DLD1 (cell line): Measurements from ENCODE around the gene PTPN14.
"Not testable (repeated sequence)": the region's sequence is repeated elsewhere in the genome, so short reads cannot be mapped to it uniquely, and the experiment has no call there.

Experiments
- in situ Hi-C: cut with HindIII; loops from 2 replicates; pipeline ENCODE4 v1.10.0; 2017; ENCODE audit warnings: low sequenced_read_pairs

PTPN14 gene

DNA sequence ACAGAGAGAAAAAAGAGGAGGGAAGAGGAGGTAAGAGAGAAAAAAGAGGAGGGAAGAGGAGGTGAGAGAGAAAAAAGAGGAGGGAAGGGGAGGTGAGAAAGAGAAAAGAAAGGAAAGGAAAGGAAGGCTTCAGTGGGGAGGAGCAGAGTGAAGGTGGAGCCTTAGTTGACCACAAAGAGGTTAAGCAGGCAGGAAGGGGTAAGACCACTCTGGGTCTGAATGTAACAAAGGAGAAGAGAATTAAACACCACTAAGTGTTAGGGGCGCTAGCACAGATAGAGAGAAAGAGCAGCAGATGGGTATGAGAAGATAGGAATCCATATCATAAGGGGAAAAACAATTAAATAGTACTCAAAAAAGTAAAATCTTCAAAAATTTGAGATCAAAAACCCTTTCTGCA, 6.6 kb downstream of the PTPN14 start:
- in situ Hi-C loops = no loop called here

- in situ Hi-C loops = no loop called here
Observed at GRCh38 chr1:214542275-214543199, 8.9 kb downstream of the PTPN14 start.

DNA sequence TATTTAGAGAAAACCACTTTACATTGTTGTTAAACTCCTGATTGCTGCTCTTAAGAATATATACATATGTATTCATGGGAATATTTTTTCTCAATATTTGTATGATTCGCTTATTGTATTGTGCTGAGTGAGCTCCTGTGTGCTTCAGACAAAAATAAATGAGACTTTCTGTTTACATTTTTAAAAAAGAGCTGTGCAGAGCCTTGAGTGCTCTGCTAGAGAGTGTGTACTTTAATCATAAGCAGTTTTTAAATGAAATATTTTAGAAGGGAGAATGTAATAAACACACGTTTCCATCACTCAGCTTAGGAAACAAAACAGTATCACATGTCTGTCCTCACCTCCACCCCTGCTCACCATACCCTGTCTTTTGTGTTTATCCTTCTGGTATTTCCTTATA, 9.7 kb downstream of the PTPN14 start:
- in situ Hi-C loops = no loop called here

DNA sequence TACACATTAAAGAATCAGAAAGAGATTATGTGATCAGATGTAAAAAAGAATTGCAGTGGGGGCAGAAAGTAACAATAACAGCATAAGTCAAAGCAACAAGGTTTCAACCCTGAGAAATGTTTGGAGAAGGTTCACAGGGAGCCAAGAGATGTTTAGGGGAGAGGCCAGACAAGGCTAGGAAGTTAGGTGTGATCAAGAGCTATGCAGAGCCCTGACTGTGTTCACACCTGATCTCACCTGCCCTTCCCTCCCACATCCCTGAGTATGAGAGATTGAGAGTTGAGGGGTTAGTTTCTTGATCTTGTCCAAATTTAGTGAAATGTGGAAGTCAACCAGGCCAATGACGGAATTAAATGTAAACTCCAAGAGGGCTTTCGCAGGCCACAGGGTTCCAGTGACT, 10.2 kb downstream of the PTPN14 start:
- in situ Hi-C loops = no loop called here

GRCh38 chr1:214540324-214540723, 11.1 kb downstream of the PTPN14 start:
- in situ Hi-C loops = no loop called here

DNA sequence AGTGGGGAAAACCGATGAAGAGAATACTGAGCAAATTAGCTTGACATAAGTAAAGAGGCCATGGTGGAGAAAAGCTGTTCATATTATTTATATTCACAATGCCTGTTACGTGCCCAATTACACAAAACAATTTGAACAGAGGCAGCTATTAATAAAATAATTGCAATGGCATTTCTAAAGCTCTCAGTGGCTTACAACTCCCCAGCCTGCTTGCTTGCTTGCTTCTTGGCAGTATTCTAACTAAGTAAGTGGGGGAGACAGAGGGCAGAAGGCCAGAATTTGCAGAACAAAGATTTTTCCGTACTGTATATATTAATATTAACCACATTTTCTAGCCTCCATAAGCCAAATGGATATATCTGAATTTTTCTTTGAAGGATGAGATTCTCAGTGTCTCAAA, 12.9 kb downstream of the PTPN14 start:
- in situ Hi-C loops = no loop called here

- in situ Hi-C loops = no loop called here
Observed at GRCh38 chr1:214537872-214538473, 13.4 kb downstream of the PTPN14 start.

GRCh38 chr1:214537219-214537618, 14.2 kb downstream of the PTPN14 start:
- in situ Hi-C loops = no loop called here

- in situ Hi-C loops = no loop called here
Observed at GRCh38 chr1:214532070-214532469, 19.3 kb downstream of the PTPN14 start.

DNA sequence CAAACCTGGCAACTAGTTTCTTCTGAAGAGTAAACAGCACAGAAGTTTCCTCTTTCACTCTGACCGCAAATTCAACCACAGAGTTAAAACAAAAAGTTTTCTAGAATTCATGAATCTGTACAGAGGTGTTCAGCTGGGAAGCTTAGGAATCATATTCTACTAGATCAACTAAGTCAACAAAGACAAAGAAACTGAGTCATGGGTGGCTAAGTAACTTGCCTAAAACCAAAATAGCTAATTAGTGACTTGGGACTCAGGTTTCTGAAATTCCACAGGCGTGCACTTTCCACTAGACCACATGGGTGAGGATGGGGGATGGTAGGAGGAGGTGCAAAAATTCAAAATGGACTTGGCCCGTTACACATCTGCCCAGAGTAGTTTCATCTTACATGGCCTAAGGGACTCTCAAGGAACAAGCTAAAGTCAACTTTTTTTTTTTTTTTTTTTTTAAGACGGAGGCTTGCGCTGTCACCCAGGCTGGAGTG, 25.8 kb downstream of the PTPN14 start:
- in situ Hi-C loops = no loop called here

GRCh38 chr1:214524824-214525223, 26.6 kb downstream of the PTPN14 start:
- in situ Hi-C loops = no loop called here

- in situ Hi-C loops = no loop called here
Observed at GRCh38 chr1:214523124-214523824, 28.1 kb downstream of the PTPN14 start.

DNA sequence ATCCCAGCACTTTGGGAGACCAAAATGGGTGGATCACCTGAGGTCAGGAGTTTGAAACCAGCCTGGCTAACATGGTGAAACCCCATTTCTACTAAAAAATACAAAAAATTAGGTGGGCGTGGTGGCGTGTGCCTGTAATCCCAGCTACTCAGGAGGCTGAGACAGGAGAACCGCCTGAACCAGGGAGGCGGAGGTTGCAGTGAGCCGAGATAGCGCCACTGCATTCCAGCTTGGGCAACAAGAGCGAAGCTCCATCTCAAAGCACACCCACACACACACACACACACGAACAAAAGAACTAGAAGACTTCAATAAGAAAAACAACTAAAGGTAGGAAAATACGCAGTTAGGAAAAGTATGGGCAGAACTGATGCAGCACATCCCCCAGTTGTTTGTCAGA, 29.9 kb downstream of the PTPN14 start:
- in situ Hi-C loops = not testable (repeated sequence)

DNA sequence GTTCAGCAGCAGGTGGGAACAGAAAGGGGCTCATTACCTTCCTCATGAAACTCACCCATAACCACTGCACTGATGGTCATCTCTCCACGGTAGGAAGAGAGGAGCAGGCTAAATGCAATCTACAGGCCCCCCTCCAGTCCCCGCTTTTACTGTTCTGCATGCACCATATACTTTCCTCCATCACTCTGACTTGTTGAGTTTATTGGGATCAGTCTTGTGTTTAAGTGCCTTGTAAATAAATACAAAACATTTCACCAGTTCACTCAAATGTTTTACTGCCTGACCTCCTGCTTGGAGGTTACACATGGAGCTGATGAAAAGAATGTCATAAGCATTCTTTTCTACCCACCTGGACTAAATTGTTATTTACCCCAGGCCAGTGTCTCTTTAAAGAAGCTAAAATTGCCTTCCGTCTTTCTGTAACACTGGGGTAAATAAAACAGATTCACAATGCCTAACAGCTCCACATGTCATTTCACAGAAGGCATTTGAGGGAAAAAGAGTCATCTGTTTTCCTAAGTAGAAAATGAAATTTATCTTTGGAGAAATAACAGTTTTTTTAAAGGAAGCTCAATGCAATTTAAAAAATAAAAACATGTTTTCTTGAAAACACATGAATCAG, 30.7 kb downstream of the PTPN14 start:
- in situ Hi-C loops = no loop called here

DNA sequence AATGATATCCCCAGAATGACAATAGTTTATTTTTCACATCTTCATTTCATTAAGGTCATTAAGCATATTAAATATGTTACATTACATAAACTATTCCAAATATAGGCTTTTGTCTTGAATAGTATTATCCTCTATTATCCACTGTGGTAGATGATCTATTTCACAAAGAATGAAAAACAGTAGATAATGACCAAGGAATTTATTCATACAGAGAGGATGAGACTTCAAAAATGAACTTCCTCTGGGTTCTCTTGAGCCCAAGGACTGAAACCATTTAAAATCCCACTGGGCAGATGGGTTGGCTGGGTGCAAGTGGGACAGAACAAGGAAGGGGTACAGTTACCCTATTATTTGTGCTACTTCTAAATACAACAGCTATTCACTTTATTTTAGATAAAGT, 33.0 kb downstream of the PTPN14 start:
- in situ Hi-C loops = no loop called here

DNA sequence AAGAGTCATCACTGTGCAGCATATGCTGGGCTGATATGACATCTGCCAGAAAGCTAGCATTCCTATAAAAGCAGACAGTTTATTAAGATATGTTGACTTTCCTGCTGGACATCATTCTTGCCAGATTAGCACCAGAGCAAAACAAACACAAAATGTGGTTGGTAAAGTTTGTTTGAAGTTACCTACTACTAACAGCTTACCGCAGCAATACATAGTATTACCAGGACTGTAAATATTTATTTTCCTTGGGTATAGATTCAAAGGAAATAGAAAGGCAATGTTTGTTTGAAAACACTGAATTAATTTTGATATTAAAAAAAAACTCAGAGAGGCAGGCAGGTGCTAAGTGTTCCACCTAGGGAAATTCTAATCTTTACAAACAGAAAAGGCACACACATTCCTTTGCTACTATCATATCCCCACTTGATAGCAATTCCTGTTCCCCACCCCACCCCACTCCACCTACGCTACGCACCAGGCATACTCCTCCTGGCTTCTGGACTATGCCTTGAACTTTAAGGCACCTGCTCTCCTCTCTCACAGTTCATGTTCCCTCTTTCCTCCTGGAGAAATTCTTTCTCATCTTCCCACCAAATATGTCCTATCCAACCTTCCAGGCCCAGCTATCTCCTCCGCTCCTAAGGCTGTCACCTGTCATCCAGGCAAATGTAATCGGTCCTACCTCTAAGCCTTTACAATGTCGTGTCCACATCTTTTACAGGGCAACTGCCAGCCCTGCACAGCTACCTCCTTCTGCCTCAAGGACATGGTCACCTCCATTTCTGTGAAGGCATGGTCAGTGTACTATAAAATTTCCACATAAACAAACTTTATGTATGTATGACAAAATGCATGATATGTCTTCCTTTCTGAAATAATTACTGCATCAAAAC, 34.7 kb downstream of the PTPN14 start:
- in situ Hi-C loops = no loop called here

DNA sequence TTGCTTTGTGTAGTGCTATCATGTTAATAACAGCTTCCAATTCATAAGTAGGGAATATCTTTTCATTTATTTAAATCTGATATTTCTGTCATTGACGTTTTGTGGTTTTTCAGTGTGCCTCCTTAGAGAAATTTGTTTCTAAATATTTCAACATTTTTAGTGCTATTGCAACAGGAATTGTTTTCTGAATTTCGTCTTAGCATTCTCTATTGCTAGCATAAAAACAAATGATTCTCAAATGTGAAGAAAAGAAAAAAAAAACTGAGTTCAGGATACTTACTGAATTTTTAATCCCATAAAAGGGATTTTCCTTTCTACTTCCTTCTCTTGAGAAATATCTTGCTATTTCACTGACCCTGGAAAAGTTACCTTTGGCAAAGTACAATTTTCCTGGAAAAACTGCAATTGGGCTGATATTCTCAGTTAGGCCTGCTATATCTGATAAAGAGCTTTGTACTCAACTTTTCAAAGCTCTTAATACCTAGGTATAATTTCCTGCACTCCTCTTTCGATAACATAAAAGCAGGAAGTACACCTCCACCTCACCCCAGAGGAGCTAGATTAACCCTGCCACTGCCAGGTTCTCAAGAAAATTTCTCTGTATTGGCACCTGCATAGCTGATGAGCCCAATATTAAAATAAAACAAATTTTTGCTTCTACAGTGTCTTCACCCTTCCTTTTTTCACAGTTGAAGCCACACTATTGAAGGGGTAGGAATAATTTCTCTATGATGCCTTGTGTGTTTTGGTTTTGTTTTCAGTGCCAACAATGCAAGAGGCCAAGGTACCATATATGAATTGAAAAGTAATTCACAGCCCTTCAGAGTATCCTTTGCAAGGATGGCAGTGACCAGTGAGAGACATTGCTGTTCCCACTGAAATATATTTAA, 35.6 kb downstream of the PTPN14 start:
- in situ Hi-C loops = no loop called here

- in situ Hi-C loops = no loop called here
Observed at GRCh38 chr1:214514819-214515383, 36.5 kb downstream of the PTPN14 start.
